ENCODE measurements around the gene STEAP1B.
"Not testable (repeated sequence)": the region's sequence is repeated elsewhere in the genome, so short reads cannot be mapped to it uniquely, and the experiment has no call there.

STEAP1B gene

DNA sequence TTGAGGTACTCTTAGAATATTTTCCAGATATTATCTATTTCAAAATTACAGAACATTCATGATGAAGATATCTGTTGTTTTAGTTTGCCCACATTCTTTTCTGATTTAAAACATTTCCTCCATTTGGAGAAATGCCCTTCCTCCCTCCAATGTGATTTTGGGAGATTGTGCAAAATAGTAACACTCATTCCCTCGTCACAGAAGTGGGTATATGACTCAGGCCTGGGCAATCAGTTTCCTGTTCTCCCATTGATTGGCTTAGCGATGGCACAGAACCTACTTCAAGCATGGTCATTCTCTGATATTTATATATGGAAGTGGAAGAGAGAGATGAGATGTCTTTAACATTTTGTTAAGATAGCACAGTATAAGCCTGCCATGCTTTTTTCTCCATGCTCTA is 3.1 kb downstream of the STEAP1B start:
- not testable (repeated sequence) for DNase-seq (ENCODE audit: low spot score)

DNA sequence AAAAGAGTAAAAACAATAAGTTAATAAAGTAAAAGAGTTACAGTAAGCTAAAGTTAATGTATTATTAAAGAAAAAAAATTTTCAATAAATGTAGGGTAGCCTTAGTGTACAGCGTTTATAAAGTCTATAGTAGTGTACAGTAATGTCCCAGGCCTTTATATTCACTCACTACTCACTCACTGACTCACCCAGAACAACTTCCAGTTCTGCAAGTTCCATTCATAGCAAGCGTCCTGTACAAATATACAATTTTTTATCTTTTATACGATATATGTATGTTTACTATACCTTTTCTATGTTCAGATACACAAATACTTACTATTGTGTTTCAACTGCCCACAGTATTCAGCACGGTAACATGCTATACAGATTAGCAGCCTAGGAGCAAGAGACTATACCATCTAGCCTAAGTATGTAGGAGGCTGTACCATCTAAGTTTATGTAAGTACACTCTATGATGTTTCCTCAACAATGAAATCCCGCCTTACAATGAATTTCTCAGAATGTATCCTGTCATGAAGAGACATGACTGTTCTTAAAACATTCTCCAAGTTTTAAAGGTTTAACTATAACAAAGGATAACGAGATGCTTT is 3.6 kb downstream of the STEAP1B start:
- not testable (repeated sequence) for DNase-seq (ENCODE audit: low spot score)

DNA sequence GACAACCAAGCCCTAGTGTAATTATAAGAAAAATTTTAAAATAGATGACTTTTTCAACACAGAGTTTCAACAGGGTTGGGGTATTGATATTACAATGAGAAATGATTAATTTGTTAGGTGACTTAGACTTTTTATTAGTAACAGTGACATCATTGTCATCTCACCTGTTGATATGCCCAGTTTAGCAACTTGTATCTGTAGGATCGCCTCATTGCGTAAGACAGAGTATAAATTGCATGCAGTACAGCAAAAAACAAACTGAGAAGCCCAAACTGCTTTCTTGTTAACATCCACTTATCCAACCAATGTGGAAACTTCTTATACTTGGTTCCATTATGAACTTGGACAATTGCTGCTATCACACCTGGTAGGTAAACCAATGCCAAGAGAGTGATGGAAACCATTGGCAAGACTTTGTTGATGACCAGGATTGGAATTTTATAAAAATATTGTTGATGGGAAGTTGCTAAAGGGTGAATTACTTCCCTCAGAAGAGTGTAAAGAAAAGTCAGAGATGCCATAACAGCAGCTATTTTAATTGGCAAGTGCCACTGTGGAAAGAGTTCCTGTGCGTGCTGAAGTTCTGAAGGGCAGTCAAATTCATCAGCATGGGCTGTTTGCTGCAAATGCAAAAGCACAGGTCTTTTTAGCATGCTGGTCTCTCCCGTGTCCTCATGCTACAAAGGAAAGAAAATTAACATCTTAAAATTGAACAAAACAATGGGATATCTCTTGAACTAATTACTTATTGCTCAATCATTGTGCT is 6.6 kb downstream of the STEAP1B start:
- not testable (repeated sequence) for DNase-seq (ENCODE audit: low spot score)

DNA sequence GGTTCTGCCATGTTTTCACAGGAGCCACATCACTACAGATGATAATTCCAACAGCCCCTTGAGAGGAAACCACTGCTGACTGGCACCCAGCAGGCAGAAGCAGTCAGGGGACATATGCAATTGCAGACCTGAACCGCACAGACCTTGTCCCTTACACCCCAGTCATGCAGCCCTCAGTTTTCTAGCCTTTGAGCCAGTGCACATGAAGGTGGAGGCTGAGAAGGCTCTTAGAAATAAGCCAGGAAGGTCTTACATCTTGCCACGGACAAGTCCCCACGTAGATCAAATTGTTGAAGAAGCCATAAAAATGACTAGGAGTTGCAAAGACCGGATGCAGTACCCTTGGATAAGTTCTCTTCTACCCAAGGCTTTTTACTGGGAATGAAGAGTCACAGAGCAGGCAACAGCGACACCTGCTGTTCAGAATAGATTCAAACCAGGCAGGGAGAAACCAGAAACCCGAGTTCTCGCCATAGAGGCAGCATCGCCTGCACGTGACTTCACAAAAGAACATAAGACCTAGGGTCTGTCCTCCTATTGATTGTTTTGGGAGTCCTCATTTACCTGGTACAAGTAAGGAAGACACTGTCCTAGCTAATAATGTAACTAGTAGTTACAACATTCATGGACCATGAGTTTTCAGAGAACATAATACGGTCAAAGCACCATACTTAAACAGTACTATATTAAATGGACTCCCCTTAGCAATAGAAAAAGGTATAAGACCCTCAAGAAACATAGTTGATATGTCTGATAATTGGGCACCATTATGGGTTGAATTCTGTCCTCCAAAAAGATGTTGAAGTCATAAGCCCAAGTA is 11.1 kb downstream of the STEAP1B start:
- DNase-seq (ENCODE audit: low spot score), result peak; percentile 91

DNA sequence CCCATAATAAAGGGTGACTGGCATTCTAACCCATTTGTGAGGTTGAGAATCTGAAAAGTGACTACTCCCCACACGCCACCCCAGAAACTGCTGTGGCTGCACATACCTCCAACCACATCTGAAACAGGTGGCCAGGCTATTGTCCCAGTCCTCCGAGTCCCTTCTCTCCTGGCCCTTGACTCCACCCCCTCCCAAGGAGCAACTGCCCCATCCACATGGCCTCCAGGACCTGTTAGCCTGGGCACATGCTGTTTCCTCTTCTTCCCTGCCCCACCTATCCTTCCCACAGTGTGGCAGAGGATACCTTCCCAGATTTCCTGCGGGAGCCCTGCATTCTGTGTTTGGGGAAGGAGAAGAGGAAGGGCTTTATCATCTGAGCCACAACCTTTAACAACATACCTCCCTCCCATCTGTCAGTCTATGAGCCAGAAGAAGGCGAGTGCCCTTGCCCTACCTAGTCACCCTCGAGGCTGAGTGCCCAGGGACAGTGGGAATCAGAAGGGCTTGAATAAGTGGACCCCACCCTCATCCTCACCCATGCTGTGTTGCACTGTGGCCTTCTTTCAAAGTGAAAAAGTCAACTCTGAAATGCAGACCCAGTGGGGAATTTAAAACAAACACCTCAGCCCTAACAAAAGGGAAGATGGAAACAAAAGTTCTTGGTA is 11.9 kb downstream of the STEAP1B start:
- no peak for DNase-seq (ENCODE audit: low spot score)

DNA sequence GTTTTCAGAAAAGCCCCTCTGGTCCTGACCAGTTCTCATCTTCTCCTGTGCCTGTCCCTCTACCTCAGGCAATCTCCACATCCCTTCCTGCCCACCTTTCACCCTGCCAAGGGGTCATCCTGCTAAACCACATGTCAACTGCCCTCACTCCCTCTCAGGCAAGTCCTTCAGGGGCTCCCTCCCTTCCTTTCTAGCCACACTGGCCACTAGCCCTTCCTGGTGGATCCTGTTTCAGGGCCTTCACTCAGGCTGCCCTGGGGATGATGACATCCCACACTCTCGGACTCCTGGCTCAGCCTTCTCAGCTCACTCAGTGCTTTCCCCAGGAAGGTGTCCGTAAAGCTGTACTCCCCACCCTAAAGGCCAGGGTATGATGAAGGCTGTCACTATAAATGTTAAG is 13.4 kb downstream of the STEAP1B start:
- DNase-seq (ENCODE audit: low spot score), result no peak

DNA sequence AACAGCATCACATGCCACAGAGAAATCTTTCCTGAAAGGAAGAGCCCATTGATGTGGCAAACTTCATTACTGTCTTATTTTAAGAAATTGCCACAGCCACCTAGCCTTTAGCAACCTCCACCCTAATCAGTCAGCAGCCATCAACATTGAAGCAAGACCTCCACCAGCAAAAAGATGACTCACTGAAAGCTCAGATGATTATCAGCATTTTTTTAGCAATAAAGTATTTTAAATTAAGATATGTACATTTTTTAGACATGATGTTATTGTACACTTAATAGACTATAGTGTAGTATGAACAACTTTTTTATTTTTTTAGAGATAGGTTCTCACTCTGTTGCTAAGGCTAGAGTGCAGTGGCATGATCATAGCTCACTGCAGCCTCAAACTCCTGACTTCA is 14.8 kb downstream of the STEAP1B start:
- no peak for DNase-seq (ENCODE audit: low spot score)

DNA sequence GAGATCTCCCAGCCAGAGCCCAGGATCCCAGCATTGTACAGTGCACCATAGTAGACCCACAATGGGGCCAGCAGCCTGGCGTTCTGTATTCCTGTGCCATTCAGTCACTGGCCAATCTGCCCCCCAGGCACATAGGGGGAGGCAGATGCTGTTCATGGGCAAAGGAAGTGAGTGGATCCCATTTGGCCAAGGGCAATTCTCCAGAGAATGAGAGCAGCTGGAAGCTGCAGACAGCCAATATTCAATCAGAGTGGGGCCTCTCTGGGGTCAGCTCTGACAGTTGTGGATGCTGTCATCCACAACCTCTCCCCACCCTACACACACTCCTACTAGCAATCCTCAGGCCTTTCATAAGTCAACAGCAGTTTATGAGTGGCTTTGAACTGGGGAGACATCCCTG is 17.5 kb downstream of the STEAP1B start:
- DNase-seq (ENCODE audit: low spot score), result no peak

DNA sequence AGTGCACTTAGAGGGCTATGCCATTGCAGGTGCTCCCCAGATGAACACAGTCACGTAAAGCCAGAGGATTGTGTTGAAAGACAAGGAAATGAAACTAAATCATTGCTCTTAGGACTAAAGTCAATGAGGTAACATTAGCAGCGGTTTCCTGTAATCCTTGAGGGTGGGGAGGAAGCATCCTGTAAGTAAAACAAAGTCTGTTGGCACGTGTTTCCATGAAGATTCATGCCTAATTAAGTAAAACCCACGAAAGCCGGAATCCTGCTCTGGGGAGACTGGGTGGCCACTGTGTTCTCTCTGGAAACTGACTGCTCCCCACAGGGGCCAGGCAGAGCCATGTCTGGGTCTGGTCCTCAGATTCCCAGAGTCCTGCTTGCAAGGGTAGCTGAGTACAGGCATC is 18.3 kb downstream of the STEAP1B start:
- DNase-seq (ENCODE audit: low spot score), result no peak

DNA sequence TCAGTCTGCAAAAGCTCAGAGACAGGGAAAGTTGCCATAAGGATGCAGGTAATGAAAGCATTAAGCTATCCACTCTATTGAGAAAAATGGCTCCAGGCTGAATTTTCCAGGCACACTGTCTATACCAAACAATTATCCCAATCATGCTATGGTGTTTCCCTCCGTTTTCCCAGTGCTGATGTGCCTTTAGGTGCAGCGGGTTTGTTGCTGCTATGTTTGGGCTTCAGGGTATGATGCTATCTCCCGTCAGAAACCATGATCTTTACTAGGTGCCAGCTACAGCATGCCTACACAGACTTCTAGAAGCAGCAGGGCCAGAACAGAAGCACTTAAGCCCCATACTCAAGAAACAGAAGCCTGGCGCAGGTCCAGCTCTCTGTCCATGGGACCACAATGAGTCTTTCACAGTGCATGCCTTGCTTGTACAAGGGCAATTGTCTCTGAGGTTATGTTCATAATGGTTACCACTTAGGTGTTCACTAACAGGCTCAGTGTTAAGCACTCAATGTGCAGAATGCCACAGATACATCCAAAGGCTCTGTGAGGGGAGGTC is 19.4 kb downstream of the STEAP1B start:
- DNase-seq (ENCODE audit: low spot score), result no peak

DNA sequence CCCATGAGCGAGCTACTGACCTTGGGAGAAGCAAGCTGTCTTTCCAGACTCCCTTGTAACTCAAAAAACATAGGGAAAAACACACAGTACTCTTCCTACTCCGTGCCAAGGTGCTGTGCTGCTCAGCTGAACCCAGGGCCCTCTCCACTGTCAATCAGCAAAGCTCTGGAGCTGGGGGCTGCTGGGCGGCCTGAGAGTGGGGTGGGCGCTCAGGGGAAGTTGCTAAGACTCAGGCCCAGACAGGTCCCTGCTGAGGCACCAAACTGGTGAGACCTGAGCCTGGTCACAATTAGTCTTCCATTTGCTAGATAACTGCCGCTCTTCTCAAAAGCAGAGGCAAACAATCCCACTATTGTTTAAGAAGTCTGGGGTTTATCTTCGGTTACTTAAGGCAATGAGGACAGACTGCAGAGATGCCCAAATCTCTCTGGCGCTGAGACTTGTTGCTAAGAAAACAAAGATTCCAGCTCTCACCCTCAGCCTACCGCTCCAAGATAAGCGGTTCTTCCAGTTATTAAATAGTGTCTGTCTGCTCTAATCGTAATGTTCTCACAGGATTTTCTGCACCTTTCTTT is 22.0 kb downstream of the STEAP1B start:
- DNase-seq (ENCODE audit: low spot score), result peak; percentile 67

DNA sequence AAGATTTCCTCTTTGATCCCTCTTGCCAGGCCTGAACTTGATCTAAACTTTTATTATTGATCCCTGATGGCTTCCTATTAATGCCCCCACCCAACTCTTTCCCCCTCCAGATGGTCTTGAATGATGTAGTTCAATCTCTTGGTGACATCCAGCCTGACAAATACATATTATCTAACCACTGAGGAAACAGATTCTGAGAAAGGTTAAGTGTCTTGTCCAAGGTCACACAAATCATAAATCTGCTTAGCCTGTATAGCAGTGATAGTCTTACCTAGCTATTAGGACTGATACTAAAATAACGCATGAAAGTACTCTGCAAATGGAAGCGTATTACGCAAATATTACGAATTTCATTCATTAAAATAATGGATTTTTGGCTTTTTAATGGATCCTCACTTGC is 22.7 kb downstream of the STEAP1B start:
- no peak for DNase-seq (ENCODE audit: low spot score)

DNA sequence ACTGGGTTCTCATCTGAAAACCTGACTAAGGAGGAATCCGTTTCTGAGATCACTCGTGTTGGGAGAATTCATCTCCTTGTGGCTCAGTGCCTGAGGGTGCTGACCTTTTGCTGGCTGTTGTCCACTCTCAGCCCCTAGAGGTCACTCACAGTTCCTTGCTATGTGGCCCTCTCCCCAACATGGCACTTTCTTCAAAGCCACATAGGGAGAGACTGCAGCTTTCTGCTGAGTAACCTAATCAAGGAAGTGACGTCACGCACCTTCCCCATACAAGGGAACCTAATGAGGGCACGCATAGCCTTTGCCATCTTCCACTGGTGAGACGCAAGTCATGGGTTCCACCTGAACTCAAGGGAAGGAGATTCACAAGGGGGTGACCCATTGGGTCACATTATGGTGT is 23.2 kb downstream of the STEAP1B start:
- no peak for DNase-seq (ENCODE audit: low spot score)

DNA sequence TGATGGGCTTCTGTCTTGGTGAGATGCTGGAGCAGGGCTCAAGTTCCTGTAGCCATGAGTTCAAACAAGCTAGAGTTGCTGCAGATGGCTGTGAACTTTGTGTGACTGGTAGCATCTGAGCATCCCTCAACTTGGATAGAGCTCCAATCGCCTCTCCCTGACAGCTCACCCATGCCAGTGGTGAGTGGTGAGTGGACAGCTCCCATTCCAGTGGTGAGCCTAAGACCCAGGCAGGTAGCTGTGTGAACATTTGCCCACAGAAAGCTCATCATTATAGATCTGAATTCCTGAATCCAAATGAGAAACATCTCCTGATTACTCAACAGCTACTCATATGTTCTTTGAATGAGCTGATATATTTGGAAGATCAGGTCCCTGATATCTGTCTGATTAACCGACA is 25.3 kb downstream of the STEAP1B start:
- no peak for DNase-seq (ENCODE audit: low spot score)

DNA sequence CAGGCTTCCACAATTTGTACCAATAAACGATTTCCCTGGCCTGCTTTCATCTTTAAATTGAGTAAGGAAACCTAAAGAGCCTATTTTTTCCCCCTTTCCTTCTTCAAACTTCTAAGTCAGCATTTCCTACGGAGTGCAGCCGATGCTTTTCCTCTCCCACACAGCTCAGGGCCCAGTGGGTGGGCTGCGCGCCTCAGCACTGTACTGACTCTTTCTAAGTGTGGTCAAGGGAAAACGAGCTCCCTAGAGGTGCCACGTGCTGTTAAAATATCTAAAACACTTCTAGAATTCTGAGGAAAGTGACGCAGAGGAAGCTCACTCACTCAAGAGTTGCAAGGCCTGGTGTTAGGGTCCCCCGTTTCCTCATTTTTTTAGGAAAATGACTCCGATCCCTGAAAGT is 29.0 kb downstream of the STEAP1B start:
- no peak for DNase-seq (ENCODE audit: low spot score)

DNA sequence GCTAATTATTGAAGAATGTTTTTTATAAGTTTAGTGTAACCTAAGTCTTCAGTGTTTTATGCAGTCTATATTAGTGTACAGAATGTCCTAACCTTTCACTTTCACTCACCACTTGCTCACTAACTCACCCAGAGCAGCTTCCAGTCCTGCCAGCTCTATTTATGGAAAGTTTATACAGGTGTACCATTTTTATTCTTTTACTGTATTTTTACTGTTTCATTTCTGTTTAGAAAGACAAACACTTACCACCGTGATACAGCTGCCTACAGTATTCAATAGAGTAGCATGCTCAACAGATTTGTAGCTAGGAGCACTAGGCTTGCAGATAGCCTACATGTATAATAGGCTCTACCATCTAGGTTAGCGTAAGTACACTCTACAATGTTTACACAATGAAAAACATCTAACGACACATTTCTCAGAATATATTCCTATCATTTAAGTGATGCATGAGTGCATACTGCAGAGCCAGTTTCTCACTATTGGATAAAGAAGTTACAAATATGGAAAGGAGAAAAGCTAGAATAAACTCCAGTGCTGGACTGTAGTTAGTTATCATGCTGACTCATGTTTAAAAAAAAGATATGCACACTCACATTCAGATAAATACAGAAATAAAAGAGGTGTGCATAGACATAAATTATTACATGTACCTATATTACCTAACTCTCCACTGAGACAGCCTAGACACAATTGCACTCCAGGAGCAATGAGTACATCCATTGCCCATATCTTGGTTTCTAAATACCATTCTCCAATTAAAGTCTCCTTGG is 30.4 kb downstream of the STEAP1B start:
- DNase-seq (ENCODE audit: low spot score), result no peak

DNA sequence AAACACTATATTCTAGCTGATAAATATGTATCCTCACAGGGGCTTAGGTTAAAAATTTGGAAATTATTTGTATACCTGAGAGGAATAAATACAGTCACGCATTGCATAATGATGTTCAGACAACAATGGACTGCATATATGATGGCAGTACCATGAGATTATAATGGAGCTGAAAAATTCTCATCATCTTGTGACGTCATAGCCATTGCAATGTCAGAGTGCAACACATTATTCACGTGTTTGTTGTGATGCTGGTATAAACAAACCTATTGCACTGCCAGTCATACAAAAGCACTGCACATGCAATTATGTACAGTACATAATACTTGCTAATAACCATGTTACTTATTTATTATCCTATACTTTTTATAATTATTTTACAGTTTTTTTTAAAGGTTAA is 31.4 kb downstream of the STEAP1B start:
- no peak for DNase-seq (ENCODE audit: low spot score)

DNA sequence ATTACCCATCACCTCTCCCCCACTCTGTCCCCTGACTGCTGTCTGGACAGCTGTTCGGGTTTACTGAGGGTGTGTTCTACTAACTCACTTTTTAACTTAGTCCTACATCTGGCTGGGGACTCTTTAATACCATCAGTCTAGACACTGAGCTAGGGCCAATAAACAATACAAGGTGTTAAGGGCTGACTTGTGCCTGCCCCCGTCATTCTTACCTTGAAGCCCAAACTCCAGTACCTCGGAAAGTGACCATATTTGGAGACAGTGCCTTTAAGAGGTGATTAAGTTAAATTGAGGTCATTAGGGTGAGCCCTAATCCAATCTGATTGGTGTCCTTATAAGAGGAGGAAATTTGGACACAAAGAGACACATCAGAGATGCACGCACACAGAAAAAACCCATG is 35.7 kb downstream of the STEAP1B start:
- DNase-seq (ENCODE audit: low spot score), result no peak

DNA sequence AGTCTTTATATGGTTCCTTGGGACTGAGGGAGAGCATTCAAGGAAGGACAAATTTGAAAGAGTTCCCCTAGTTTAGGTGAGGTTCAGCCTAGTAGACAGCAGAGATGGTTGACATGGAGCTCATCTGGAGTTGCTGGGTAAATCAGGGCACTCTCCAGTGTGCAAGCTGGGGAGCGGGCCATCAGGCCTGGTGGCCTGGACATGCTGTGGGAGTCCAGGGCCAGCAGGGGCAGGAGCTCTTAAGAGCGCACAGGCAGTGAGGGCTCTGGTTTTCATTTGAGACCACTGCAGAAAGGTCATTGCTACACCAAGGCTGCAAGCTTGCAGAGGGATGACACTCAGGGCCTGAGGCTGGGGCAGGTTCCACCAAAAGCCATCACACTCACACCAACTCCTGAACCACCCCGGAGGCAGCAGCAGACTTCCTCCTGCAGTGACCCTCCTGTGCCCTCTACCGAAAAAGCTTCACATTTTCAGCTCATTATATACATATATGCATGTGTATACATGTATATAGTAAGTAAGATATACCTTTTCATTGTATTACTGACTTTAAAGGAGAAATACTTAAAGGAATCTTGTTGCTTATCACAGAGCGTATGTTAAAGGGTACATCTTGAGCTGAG is 39.5 kb downstream of the STEAP1B start:
- DNase-seq (ENCODE audit: low spot score), result no peak

DNA sequence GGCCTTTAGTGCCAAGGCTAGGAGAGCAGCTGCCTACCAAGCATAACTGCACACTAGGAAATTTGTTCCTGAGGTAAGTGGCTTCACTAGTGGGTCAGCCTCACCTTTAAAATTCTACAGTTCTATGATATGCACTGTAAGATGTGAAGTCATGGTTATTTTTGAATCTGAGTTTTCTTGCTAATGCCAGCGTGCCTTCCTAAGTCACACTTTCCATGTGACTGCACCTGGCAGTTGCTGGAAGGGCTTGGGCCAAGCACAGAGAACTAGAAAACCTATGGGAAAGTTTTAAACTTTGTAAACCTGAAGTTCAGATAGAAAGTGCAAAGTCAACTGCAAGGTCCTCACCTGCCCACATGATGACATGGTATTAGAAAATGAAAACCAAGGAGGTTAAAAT is 42.5 kb downstream of the STEAP1B start:
- no peak for DNase-seq (ENCODE audit: low spot score)

DNA sequence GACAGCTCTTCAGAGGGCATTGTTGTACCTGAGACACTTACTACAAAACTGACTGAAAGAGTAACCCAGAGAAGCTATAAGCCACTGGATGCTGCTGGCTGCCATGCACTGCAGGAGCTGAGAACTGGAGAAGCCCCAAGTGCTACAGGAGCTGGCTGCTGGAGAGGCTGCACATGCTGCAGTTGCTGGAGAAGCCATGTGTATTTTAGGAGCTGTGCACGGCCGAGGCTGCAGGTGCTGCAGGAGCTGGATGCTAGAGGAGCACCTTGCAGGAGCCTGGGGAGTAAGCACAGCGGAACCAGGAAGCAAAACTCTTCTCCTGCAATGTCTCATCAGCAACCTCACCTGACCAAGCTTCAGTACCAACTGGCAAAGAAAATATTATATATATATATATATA is 45.5 kb downstream of the STEAP1B start:
- no peak for DNase-seq (ENCODE audit: low spot score)
